ENCODE measurements around the gene SH2B3.
"Not testable (repeated sequence)": the region's sequence is repeated elsewhere in the genome, so short reads cannot be mapped to it uniquely, and the experiment has no call there.

Gene SH2B3

DNA sequence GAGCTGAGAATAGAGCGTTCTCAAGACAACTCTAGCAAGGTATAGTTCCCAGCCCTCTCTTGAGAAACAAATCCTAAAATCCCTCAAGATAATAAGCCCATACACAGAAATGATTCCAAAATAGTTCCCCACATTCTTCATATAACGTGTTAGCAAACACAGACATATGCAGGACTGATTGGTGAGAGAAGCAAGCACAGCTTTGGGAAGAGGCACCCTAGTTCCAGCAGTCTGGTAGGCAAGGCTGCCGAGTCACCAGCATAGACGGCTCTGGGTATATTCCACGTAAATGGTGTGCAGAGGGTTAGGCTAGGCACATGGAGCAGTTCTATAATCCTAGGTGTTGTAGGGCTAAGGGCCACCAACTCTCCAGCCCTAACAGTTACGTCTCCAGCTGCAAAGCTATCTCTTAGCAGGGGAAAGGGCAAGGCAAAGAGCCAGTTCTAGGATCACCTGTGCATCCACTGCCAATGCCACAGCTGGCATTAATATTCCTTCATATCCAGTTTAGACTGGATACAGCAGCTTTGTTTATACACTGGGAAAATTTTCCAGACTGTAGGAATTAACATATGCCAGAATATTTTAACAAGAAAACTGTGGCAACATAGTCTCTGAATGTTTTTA lies 52.9 kb downstream of the SH2B3 start:
- no peak for DNase-seq (ENCODE audit: low spot score)

DNA sequence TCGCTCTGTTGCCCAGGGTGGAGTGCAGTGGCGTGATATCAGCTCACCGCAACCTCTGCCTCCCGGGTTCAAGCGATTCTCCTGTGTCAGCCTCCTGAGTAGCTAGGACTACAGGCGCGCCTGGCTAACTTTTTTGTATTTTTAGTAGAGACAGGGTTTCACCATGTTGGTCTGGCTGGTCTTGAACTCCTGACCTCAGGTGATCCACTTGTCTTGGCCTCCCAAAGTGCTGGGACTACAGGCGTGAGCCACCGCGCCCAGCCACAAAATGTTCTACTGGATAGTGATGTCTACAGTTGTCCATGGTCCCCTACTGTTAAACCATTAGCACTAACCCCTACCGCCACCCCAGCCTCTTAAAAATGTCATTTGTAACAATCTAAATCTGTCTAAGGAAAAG lies 54.4 kb downstream of the SH2B3 start:
- not testable (repeated sequence) for DNase-seq (ENCODE audit: low spot score)

DNA sequence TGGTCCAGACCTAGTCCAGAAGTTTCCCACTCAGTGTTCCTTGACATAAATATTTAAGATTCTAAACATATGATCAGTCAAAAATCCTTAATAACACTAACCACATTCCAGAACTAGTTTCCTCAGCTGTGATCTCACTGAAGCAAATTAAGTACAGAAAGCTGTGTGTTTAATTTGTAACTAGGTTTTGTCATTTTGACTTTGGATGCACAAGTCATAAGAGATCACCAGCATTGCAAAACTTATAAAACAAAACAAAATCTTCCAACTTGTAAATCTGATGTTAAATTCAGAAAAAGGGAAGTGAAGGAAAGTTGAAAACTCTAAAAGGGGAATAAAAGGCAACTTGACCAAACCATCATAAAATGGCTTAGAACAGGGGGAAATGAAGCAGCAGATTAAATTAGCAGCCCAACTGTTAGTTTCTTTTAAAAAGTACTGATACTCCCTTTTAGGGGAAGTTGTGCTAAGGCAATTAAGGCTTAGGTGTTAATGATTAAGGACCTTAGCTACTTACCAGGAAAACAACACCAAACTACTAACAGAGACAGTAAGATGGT lies 56.6 kb downstream of the SH2B3 start:
- peak; percentile 79 for DNase-seq (ENCODE audit: low spot score)

DNA sequence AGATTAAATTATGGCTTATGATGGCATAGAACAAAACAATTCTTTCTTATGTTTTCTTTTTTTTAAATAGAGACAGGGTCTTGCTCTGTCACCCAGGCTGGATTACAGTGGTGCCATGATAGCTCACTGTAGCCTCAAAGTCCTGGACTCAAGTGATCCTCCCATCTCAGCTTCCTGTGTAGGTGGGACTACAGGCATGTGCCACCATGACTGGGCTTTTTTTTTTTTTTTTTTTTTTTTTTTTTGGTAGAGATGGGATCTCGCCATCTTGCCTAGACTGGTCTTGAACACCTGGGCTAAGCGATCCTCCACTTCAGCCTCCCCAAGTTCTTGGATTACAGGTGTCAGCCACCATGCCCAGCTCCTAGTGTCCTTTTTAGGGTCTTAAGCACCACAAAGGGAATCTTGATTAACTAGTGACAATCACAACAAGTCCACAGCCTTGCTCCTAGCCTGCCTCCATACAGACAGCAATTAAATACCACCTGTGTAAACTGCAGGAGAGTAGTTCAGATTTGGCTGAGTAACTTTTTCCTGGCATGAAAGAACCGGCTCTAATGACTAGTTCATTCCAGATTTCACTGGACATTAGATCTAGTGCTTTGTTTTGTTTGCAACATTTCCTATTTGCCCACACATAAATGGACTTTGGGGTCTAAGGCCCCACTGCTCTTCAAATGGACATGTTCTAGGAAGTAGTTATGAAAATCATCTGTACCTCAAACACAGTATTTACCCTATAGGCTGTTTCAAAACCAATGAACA lies 61.6 kb downstream of the SH2B3 start:
- no peak for DNase-seq (ENCODE audit: low spot score)

DNA sequence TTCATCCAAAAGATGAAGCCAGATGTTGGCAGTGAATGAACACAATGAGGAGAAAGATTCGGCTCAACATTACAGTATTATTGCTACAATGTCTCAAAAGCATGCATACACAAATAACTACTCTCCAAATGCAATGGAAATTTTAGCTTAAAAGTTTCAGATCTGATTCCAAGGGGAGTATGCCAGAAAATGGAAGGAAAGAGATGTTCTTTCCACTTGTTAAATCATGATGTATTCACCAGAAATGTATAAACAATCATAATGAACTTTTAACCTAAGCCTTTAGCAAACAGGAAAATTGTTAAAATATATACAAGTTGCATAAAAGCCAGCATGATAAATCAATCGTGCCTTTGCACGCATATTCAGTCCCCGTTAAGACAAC lies 62.1 kb downstream of the SH2B3 start:
- no peak for DNase-seq (ENCODE audit: low spot score)

DNA sequence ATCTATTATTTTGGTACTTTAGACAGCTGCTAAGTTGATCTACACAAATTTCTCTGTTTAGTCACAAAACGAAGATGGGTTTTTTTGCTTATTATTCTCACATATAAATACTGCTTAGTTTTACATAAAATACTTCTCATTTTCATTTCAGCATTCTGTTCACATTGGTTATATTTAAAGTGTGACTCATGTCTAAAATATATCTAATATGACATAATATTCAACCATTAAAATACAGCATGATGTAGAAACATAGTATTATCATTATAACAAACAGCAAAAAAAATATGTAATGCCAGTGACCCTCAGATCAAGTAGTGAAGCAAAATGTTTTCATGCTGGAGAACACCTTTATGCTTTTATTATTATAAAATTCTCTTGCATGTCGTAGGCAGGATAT lies 63.7 kb downstream of the SH2B3 start:
- DNase-seq (ENCODE audit: low spot score) = no peak

DNA sequence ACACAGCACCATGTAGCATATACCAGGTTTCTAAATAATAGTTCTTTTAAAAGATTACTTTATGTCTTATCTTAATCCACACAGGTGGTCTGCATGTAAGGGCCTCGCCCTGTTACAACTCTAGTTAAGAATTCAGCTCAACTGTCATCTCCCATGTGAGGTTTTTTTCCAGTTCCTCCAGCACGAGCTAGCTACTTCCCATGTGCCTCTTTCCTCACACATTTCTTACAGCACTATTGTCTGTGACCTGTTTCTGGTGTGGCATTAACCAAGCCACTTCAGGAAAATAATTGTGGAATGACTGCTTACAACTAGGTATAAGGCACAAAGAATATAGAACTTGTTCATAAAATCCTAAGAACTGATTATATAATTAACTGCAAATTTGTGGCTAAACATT lies 65.5 kb downstream of the SH2B3 start:
- DNase-seq (ENCODE audit: low spot score) = peak; percentile 17

DNA sequence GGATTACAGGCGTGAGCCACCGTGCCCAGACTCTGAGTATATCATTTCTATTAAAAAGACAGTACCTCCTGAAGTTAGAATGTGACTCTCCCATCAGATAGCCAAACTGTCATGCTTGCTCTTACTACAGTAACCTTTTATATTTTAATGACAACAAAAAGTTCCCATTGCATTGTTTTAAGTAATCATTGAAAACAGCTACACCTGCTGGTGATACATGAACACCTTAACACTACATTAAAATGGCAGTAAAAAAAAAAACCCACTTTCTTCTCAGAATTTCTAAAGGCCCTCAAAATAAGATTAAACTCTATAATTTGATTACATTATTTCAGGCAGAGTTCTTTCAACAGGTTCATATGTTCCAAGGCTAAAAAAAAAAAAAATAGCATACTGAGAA lies 76.7 kb downstream of the SH2B3 start:
- DNase-seq (ENCODE audit: low spot score) = no peak

DNA sequence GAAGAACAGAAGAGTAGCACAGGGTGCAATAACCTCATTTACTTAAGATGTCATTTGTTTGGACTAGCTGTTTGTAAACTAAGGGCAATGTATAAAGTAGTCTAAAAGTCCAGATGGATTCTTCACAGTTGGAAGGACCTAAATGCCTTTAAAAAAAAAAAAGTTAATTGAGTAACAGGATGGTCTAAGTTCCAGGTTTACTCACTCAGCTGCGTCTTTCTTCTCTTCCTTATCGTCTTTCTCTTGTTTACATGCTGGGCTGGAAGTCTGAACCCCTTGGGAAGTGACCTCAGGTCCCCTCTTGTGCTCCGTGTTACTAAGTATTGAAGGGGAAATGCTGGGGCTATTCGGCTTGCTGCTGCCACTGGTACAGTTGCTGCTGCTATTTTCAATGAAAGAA lies 82.5 kb downstream of the SH2B3 start:
- no peak for DNase-seq (ENCODE audit: low spot score)

DNA sequence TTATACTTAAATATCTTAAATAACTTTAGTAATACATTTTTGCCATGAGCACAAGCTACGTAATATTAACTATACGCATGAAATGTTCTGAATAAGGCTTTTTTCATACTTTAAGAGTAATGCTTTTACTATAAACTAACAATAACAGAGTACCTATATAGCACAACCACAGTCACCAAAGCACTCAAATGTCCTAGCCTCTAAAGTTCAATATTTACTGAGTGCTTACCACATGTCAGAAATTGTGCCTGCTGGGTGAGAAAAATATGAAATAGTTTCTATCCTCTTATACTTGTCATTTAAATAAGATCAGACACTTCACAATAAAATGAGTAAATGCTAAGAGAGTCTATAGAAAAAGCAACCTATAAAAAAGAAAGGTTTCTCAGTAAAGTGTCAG lies 83.1 kb downstream of the SH2B3 start:
- no peak for DNase-seq (ENCODE audit: low spot score)

DNA sequence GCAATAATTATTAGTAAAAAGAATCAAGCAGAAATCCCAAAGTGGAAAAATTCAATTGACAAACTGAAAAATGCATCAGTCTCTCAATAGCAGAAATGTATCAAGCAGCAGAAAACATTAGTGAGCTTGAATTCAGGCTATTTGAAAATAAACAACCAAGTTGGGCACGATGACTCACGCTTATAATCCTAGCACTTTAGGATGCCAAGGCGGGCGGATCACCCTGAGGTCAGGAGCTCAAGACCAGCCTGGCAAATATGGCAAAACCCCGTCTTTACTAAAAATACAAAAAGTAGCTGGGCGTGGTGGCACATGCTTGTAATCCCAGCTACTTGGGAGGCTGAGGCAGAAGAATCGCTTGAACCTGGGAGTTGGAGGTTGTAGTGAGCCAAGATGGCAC lies 87.3 kb downstream of the SH2B3 start:
- DNase-seq (ENCODE audit: low spot score) = peak; percentile 54

DNA sequence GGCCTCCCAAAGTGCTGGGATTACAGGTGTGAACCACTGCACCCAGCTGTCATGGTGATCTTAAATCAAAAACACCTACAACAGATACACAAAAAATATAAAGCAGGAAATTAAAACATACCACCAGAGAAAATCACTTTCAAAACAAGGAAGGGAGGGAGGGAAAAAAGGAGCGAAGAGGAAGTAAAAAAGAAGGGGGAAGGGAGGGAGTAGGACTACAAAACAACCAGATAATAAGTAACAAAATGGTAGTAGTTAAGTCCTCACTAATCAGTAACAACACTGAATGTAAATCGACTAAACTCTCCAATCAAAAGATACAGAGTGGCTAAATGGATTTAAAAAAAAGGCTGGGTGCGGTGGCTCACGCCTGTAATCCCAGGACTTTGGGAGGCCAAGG lies 89.0 kb downstream of the SH2B3 start:
- peak; percentile 36 for DNase-seq (ENCODE audit: low spot score)

Data from kidney tubule cell (primary cell).